Keratinocyte (primary cell): Measurements from ENCODE around the gene GPR171.

Experiments
- CTCF ChIP-seq, 3 experiments: IDR thresholded peaks in 1 of 3; conservative IDR thresholded peaks in 1 of 3; optimal IDR thresholded peaks in 1 of 3; 2 replicates in 2 of 3; 3 replicates in 1 of 3; pipeline versions ENCODE3 to v1.5.1; 2011; ENCODE audit warnings: low read length in 3 of 3, mild to moderate bottlenecking in 3 of 3, moderate library complexity in 2 of 3, control low read depth in 1 of 3, inconsistent platforms in 1 of 3; ENCODE audit not compliant: insufficient read depth in 2 of 3; ENCODE audit errors: extremely low read depth in 1 of 3
- EZH2 ChIP-seq: IDR thresholded peaks from one replicate; pipeline ENCODE4 v1.6.1; 2012; ENCODE audit warnings: inconsistent platforms, mild to moderate bottlenecking, low read length, moderate library complexity

GRCh38 chr3:151199554-151200438 lies 3.2 kb downstream of the GPR171 start:
- TF ChIP-seq CTCF (optimal IDR thresholded peaks at IDR 0.05 in 1 of 3, IDR thresholded peaks at IDR 0.05 in 1 of 3, conservative IDR thresholded peaks at IDR 0.05 in 1 of 3; ENCODE audit: extremely low read depth in 1 of 3, insufficient read depth in 2 of 3, low read length in 3 of 3): no peak
- TF ChIP-seq EZH2: no peak
